Breast epithelium (tissue), 4 donors: ENCODE measurements around the gene NOB1. TPM values are rescaled to one million over a fixed set of nuclear protein-coding genes. Genes with fewer than 3 reads are reported as not detected.

Experiments used
- DNase-seq, 2 donors: peaks; one replicate each; pipeline ENCODE4 v3.0.0-alpha.2; 2019; ENCODE audit warnings: low spot score in 2 of 2
- H3K27ac ChIP-seq, 2 donors: fragments of 200-600 bp; sonication (generic) in 1 of 2; one replicate each; pipeline ENCODE4 v1.5.1; 2016 to 2019; ENCODE audit warnings: mild to moderate bottlenecking in 1 of 2
- H3K27me3 ChIP-seq, 2 donors: fragments of 200-600 bp; sonication (generic) in 1 of 2; one replicate each; pipeline versions ENCODE4 v1.5.1 to v1.6.0; 2017 to 2019; ENCODE audit warnings: control low read depth in 1 of 2, mild to moderate bottlenecking in 1 of 2
- H3K36me3 ChIP-seq: fragments of 200-600 bp; one replicate; pipeline ENCODE4 v1.5.1; 2019
- H3K4me1 ChIP-seq, 2 donors: fragments of 200-600 bp; sonication (generic); one replicate each; pipeline ENCODE4 v1.5.1; 2016 to 2019; ENCODE audit warnings: control low read depth in 1 of 2
- H3K4me3 ChIP-seq, 3 donors: fragments of 200-600 bp; sonication (generic); 1 replicate in 2 of 3; 2 replicates in 1 of 3; pipeline ENCODE4 v1.5.1; 2016 to 2019; ENCODE audit warnings: mild to moderate bottlenecking in 3 of 3, moderate library complexity in 2 of 3
- H3K9me3 ChIP-seq, 2 donors: fragments of 200-600 bp; sonication (generic) in 1 of 2; one replicate each; pipeline ENCODE4 v1.5.1; 2016 to 2019; ENCODE audit warnings: control low read depth in 1 of 2
- POLR2A ChIP-seq: fragments of 450-650 bp; IDR thresholded peaks from one replicate; pipeline ENCODE4 v1.6.1; 2016; ENCODE audit warnings: antibody characterized with exemption, mild to moderate bottlenecking, moderate library complexity
- POLR2AphosphoS5 ChIP-seq, 3 donors: sonication (generic); formaldehyde crosslinking; IDR thresholded peaks; one replicate each; pipeline ENCODE4 v1.6.1; 2017; ENCODE audit warnings: antibody characterized with exemption in 3 of 3
- intact Hi-C: fragments of 100-400 bp; cut with DNase I; formaldehyde crosslinking; loops from one replicate; pipeline ENCODE4 v1.15.1; 2023; ENCODE audit warnings: low total_unique reads
- total RNA-seq, 3 donors: library from RNA; depleted of rRNA; stranded (reverse); fragments of >200 nt; gene quantifications; one replicate each; pipeline ENCODE4 v1.1.0, GENCODE V29; 2016
- TF ChIP-seq, protein P1 (sequence below), 3 donors: fragments of 450-650 bp; IDR thresholded peaks; one replicate each; pipeline ENCODE4 v1.5.1; 2016 to 2017; ENCODE audit warnings: antibody characterized with exemption in 3 of 3, mild to moderate bottlenecking in 3 of 3, moderate library complexity in 3 of 3

Gene NOB1
- total RNA-seq, 3 donors from 2014 or later = 41.6 to 45.8 (median 41.8) TPM

DNA sequence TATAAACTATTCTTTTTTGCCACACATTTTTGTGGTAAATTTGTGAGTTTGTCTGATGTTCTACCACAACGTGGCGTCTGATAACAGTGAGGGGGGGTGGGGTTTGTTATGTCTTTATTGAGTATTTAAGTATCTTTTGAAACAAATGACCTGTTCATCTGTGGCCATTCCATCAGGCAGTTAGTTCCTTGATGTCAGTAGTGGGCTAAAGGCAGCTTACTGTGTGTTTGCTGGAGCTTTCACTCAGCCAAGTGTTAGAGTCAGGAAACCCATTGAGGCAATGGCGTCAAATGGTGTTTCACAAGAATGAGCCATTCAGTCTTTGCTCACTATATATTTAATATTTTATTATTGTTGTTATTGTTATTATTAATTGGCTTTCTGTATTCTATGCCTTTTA lies 56.3 kb downstream of the NOB1 start:
- no peaks in the 10 kb centered on the region for H3K4me1 ChIP-seq
- TF ChIP-seq, protein P1, sequence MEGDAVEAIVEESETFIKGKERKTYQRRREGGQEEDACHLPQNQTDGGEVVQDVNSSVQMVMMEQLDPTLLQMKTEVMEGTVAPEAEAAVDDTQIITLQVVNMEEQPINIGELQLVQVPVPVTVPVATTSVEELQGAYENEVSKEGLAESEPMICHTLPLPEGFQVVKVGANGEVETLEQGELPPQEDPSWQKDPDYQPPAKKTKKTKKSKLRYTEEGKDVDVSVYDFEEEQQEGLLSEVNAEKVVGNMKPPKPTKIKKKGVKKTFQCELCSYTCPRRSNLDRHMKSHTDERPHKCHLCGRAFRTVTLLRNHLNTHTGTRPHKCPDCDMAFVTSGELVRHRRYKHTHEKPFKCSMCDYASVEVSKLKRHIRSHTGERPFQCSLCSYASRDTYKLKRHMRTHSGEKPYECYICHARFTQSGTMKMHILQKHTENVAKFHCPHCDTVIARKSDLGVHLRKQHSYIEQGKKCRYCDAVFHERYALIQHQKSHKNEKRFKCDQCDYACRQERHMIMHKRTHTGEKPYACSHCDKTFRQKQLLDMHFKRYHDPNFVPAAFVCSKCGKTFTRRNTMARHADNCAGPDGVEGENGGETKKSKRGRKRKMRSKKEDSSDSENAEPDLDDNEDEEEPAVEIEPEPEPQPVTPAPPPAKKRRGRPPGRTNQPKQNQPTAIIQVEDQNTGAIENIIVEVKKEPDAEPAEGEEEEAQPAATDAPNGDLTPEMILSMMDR (IDR thresholded peaks at IDR 0.05) = no peak
- TF ChIP-seq POLR2A = no peak
- TF ChIP-seq POLR2AphosphoS5 (IDR thresholded peaks at IDR 0.05) = no peak
- H3K9me3 ChIP-seq = no peaks in the 10 kb centered on the region
- intact Hi-C loops = no loop called here
- H3K4me3 ChIP-seq = no peak overlapping the region
- peaks cover 13% of the 10 kb centered on the region for H3K36me3 ChIP-seq
- DNase-seq = no peak
- H3K27me3 ChIP-seq = no peaks in the 10 kb centered on the region
- no peak overlapping the region for H3K27ac ChIP-seq

DNA sequence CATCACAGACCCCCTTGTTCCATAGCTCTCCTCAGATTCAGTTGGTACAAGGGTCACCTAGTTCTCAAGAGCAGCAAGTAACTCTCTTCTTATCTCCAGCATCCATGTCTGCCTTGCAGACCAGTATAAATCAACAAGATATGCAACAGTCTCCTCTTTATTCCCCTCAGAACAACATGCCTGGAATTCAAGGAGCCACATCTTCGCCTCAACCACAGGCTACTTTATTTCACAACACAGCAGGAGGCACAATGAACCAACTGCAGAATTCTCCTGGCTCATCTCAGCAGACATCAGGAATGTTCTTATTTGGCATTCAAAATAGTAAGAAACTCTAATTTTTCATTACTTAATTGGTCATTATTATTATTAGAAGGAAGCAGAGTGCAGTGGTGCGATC lies 60.8 kb downstream of the NOB1 start:
- no peak for DNase-seq
- Histone ChIP-seq H3K4me3 (no peak overlapping the region), H3K27me3 (no peaks in the 10 kb centered on the region), H3K9me3 (no peaks in the 10 kb centered on the region), H3K4me1 (no peaks in the 10 kb centered on the region), H3K36me3 (peaks cover 27% of the 10 kb centered on the region), H3K27ac (no peak overlapping the region)
- intact Hi-C loops = no loop called here
- TF ChIP-seq, protein P1 (IDR thresholded peaks at IDR 0.05) = no peak
- TF ChIP-seq POLR2AphosphoS5 (IDR thresholded peaks at IDR 0.05) (no peak), POLR2A (no peak)

DNA sequence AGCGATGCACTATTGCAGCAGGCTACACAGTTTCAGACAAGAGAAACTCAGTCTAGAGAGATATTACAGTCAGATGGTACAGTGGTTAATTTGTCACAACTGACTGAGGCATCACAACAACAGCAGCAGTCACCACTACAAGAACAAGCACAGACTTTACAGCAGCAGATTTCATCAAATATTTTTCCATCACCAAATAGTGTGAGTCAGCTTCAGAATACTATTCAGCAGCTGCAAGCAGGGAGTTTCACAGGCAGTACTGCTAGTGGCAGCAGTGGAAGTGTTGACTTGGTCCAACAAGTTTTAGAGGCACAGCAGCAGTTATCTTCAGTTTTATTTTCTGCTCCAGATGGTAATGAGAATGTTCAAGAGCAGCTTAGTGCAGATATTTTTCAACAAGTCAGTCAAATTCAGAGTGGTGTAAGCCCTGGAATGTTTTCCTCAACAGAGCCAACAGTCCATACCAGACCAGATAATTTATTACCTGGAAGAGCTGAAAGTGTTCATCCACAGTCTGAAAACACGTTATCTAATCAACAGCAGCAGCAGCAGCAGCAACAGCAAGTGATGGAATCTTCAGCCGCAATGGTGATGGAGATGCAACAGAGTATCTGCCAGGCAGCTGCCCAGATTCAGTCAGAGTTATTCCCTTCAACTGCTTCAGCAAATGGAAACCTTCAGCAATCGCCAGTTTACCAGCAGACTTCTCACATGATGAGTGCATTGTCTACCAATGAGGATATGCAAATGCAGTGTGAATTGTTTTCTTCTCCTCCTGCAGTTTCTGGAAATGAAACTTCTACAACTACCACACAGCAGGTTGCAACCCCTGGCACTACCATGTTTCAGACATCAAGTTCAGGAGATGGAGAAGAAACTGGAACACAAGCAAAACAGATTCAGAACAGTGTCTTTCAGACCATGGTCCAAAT lies 62.5 kb downstream of the NOB1 start:
- TF ChIP-seq, protein P1 (IDR thresholded peaks at IDR 0.05) = no peak
- TF ChIP-seq POLR2A = no peak
- TF ChIP-seq POLR2AphosphoS5 (IDR thresholded peaks at IDR 0.05) = no peak
- Histone ChIP-seq H3K4me3 (no peak overlapping the region), H3K27ac (peak overlapping the region in 1 of 2 donors; percentile 11), H3K9me3 (no peaks in the 10 kb centered on the region), H3K27me3 (no peaks in the 10 kb centered on the region), H3K4me1 (no peaks in the 10 kb centered on the region), H3K36me3 (peaks cover 27% of the 10 kb centered on the region)
- intact Hi-C loops = no loop called here
- DNase-seq = no peak

Other genes with a start within 250 kb of the NOB1 start
- 10 to 100 TPM; 57.3 to 88.3 (median 63.3) TPM for gene NFAT5, start 189.0 kb downstream of the NOB1 start, total RNA-seq
- gene NQO1, start 28.4 kb downstream of the NOB1 start, total RNA-seq = 100 to 1,000 TPM; 116 to 188 (median 133) TPM
- 10 to 100 TPM; 34.1 to 46.5 (median 34.7) TPM for gene WWP2, start 7.4 kb upstream of the NOB1 start, total RNA-seq
- gene CLEC18A, start 196.4 kb upstream of the NOB1 start, total RNA-seq = 1 to 10 TPM in 2 of 3 donors, under 1 TPM in 1; 0.80 to 1.3 (median 1.0) TPM